HS-5 (cell line): ENCODE results near the gene SYT8.
A peak's percentile ranks its signal among the peaks of the same experiment; 100 is the strongest.

Experiments used
- DNase-seq: peaks from one replicate; pipeline ENCODE4 v3.0.0-alpha.2; 2012; ENCODE audit warnings: low read depth

Gene SYT8

DNA sequence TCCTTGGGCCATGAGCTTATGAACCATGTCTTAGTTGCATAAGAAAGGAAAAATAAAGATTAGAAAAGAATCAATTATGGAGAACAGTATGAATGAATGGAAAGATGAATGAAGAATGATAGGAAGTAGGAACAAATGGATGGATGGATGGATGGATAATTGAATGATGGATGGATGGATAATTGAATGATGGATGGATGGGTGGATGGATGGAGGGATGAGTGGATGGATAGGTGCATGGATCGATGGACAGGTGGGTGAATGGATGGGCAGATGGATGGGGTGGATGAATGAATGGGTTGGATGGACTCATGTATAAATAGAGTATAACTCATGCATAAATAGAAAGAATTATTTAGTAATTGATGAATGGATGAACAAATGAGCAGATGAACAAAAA, 25.3 kb downstream of the SYT8 start:
- no peak for DNase-seq

DNA sequence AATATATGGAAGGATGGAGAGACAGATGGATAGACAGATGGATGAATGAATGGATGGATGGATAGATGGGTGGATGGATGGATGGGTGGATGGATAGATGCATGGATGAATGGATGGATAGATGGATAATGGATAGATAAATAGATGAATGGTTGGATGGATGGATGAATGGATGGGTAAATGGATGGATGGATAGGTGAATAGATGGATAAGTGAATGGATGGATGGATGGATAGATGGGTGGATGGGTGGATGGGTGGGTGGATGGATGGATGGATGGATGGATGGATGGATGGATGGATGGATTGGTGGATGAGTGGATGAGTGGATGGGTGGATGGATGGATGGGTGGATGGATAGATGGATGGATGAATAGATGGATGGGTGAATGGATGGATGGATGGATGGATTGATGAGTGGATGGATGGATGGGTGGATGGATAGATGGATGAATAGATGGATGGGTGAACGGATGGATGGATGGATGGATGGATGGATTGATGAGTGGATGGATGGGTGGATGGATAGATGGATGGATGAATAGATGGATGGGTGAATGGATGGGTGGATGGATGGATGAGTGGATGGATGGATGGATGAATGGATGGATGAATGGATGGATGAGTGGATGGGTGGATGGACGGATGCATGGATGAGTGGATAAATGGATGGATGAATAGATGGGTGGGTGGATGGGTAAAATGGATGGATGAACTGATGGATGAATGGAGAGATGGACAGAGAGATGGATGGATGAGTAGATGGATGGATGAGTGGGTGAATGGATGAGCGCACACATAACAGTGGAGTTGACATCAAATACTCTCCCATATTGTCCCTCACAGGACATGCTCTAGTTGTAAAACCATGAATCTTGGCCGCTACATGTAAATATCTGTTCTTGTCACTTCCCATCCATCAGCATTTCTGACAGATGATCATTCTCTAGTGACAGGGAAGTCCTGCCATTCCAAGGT, 26.9 kb downstream of the SYT8 start:
- no peak for DNase-seq

DNA sequence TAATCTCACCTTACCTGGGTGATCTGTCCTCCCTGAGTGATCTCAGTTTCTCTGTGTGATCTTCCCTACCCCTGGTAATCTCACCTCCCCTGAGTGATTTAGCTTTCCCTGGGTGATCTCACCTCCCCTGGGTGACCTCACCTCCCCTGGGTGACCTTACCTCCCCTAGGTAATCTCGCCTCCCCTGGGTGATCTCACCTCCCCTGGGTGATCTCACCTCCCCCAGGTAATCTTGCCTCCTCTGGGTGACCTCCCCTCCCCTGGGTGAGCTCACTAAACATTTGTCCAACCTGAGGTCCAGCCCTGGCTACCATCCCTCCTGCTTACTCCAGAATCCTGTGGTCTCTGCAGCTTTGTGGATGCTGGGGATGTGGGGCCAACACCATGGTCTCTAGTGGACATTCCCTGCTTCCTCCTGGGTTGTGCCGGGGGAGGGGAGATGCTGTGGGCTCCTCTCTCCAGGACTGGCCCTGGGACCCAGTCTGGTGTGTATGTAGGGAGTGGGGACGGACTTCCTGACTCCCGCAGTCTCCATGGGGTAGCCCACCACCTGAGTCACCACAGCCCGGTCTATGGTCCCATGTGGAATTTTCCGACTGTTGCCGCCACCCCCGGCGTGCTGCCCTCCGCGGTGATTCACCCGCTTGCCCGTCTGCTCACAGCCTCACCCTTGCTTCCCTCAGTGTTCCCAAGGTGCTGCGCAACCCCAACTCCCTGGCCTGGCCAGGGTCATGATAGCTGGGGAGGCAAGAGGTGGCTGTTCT, 28.0 kb downstream of the SYT8 start:
- DNase-seq: peak; percentile 8

DNA sequence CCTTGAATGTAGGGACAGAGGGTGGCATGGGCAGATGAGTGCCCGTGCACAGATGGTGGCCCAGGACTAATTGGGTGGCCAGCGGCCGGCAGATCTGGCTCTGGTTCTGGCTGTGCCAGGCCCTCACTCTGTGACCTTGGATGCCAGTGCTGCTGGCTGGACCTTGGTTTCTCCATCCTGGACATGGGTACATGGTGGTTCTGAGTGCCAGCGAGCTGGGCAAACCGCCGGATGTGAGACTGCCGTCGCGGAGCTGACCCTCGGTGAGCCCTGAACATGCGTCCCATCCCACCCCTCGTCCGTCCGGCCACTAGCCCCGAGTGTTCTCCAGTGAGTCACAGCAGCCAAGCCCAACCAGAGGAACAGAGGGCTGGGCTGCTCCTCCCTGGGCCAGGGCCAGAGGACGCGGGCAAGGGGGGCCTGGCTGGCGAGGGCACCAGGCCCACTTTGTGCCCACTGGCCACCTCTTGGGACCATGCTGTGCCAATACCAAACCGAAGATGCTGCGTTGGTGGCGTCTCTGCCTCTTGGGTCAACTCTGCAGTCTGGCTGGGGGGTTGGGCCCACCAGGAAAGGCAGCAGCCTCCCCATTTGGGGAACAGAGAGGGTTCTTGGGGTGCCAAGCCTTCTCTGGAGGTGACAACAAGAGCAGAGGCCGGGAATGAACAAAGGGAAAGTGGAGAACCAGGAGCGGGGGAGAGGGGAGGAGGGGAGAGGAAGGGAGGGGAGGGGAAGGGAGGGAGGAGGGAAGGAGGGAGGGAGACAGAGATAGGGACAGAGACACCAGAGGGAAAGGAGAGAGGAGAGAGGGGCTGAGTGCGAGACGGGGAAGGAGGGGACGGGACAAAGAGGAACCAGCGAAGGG, 28.8 kb downstream of the SYT8 start:
- DNase-seq: peak; percentile 38

DNA sequence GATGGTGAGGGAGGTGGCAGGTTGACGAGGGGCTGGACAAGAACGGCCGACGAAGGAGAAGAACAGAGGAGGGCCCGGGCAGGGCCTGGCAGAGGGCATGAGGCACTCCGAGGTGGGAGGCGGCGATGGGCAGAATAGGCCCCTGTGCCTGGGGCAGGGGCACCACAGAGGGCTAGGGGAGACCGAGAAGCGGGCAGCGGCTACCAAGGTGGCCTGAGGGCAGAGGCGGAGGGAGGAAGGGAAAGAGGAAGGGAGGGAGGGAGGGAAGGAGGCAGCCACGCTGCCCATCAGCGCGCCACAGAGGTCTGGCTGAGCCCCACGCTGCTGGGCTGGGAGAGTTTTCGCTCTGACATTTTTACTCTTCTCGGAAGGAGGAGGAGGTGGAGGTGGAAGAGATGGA, 29.4 kb downstream of the SYT8 start:
- no peak for DNase-seq

DNA sequence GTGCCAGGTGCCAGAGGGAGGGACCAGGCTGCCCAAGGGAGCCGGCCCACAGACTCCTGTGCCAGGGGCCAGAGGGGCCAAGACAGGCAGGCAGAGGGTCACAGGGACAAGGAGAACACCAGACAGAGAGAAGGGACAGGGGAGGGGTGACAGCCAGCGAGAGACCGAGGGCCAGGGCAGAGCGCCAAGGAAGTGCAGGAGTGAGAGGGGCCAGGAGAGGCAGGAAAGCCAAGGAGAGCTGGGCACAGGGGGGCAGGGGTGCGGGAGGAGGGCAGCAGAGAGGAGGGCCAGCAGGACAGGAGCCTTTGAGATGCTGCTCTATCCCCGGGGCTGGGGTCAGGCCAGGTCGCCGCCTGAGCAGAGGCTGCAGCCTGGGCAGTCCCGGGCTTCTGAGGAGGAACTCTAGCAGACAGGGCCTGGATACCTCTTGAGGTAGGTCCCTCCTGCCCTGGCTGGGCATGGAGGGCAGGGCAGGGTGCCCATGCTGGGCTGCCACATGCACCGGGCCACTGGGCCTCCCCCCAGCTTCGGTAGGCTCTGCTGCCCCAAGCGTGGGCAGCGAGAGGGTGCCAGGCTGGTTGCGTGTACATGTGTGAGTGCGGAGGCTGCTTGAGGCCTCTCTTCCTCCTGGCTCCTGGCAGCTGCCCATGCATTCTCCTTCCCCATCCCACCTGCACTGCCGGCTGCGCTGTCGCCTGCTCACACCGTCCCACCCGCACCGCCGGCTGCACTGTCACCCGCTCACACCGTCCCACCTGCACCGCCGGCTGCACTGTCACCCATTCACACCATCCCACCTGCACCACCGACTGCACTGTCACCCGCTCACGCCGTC, 30.3 kb downstream of the SYT8 start:
- DNase-seq: no peak

DNA sequence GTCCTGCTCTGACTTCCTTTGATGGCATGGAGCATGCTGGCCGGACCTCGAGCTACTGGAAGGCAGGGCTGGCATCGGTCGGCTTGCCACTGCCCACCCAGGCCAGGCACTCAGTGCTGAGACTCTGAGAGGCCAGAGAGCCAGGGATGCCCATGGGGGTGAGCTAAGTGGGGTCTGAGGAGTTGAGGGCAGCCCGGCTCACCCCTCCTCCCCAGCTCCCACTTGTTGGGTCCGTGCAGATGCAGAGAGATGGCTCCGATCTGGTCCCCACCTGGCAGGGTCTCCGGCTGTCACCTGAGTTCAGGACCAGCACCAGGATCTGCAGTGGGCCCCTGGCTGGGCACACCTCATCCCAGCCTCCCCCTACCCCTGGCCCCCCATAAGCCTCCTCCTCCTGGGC, 31.4 kb downstream of the SYT8 start:
- no peak for DNase-seq

DNA sequence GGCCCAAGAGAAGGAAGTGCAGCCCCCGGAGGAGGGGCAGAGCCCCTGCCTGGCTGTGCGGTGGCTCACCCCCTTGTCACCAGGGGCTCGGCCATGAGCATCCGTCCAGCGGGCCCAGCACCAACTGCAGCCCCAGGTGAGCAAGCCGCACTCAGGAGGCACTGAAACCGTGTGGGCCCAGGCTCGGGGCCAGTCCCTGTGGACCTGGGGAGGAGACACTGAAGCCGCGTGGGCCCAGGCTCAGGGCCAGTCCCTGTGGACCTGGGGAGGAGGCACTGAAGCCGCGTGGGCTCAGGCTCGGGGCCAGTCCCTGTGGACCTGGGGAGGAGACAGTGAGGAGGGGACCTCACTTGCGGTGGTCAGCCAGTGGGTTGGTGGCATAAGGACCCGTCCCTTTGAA, 32.0 kb downstream of the SYT8 start:
- no peak for DNase-seq

DNA sequence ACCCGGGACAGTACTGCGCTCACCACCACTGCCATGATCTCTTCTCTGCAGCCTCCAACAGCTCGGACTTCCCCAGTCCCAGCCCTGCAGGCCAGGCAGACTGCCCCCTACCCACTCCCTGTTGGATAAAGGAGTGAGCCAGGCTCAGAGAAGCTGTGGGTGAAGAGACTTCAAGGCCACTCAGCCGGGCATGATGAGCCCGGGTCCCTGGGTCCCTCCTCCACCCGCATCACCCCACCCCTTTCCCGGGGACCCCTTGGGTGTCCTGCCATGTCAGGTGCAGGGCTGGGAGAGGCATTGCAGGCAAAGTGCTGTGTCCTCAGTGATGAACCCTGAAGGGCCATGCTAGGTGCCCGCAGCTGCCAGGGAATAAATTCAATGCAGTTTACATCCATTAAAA, 32.6 kb downstream of the SYT8 start:
- no peak for DNase-seq

DNA sequence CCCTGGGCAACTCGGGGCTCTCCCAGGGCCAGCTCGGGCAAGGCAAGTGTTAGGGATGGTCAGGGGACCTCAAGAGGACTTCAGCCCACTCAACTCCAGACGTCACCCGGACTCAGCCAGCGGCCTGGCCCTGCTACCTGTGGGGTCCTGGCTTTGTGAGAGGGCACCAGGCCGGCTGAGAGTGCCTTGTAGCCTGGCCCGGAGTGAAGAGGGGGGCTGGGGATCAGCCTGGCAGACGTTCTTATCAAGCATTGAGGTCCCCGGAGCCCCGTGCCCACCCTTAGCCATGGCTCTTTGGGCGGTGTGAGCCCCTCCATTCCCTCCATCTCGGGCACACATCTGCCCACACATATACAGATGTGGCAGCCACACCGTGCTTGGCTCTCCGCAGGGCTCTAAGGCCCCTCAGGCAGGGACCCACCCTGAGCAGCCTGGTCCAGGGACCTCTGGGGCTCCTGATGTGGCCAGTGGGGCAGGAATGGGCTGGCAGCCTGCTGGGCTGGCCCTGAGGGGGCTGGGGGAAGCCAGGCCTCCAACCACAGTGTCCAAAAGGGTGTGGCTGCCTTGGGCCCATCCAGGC, 33.4 kb downstream of the SYT8 start:
- DNase-seq: no peak

DNA sequence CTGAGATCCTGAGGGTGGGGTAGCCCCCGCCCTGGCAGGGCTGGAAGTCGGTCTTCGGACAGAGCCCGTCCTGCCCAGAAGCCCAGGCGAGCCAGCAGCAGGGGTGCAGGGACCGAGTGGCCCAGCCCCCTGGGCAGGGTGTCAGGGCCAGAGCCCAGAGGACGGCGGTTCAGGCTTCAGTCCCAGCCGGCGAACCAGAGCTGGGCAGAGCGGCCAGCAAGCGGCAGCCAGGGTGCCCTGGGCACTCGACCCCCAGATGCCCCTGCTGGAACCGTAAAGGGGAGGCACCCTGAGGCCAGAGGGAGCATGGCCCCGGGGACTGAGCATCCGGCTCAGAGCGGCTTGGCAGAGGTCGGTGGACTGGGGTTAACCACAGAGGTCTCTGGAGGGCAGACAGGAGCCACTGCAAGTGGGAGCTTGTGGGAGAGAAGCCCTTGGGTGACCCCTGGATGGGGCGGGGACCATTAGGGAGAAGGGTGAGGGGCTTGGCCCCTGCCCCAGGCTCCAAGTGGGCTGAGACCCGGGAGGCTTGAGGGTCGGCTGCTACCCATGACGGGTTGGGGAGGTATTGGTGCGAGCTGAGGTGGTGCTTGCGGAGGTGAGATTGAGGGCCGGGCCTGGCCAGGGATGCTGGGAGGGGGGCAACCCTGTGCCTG, 34.0 kb downstream of the SYT8 start:
- no peak for DNase-seq

DNA sequence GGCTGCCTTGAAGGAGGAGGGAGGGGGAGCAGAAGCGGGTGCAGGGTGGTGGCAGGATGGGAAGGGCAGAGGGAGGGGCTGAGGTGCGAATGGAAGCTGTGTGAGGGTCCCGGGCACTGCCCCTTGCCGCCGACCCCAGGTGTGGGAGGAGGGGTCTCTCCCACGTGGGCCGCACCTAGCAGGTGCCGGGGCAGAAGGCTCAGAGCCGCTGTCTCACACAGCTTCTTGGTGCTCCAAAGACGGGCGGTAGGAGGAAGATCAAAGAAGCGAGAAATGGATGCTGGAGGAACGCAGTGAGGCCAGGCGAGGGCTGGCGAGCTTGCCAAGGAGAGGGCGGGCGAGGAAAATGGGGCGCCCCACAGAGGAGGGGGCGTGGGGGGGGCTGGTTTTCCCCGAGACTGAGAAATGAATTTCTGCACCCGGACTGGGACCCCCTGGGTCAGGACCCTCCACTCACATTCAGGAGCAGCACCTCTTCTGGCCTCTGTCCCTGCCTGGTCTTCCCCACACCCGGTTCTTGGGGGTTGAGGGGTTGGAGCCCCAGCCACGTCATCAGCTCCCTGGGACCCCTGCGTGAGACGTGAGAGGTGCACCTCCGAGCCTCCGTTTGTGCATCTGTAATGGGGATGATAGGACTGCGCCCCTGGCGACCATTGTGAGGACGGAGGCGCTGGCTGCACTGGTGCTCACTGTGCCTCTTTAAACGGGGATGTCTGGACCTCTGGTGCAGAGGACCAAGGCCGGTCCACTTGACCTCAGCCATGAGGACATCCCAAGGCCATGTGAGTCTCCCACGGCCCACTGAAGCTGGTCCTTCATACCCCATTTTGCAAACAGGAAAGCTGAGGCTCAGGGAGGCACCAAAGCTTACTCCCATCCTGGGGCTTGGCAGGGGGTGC, 34.9 kb downstream of the SYT8 start:
- DNase-seq: no peak

DNA sequence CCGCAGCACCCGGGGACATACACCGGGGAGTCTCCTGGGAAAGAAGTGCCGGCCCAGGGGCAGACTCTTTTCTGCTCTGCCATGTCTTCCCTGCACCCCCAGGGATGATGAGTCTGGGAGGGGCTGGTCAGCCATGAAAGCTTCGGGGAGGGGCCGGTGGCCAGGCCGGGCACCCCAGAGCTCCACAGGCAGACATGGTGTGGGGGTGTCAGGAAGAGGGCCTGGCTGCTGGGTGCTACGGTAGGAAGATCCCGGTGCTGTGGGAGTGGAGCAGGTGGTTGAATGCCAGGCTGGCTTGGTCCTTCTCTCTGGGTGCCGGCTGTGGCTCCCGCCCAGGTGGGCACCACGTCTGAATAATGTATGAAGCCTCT, 35.5 kb downstream of the SYT8 start:
- DNase-seq: no peak

DNA sequence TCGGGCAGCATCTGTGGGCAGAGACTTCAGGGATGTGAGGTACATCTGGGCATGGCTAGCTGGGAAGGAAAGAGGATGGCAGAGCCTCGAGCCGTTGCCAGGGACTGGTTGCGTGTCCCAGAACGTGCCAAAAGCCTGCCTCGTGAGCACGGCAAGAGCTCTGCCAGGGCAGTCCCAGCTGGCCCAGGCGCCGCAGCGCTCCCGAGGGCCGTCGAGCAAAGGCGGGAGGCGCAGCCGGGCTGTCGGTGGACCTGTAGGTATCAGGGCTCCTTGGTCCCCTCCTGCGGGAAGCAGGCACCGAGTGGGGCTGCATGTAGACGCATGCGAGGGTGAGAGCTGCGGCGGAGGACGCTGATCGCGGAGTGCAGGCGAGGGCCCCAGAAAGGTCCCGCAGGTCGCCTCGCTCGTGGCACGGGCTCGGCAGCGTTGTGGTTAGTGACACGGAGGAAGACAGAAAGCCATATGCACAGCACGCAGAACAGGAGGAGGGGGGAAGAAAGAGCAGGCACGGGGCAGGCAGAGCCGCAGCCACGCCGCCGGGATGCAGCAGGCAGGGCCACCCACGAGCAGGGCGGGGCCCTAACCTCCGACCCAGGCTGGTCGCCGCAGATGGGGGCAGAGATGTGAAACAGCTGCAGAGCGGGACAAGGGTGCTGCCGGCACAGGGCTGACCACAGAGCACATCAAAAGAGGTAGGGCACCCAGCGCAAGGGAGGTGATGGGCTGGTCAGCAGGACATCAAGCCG, 36.1 kb downstream of the SYT8 start:
- DNase-seq: no peak

DNA sequence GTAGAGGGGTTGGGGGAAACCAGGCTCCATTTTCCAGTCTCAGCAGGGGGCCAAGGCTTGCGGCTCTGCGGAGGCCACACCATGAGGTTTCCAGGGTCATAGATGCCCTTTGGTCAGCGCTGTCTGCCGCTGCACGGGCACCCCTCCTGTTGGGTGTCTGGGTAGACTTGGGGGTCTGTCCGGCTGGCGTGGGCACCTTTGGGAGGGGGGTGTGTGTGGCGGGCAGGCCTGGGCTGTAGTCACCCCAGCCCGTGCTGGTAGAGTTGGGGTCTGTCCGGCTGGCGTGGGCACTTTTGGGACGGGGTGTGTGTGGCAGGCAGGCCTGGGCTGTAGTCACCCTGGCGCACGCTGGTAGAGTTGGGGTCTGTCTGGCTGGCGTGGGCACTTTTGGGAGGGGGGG, 36.7 kb downstream of the SYT8 start:
- DNase-seq: no peak

DNA sequence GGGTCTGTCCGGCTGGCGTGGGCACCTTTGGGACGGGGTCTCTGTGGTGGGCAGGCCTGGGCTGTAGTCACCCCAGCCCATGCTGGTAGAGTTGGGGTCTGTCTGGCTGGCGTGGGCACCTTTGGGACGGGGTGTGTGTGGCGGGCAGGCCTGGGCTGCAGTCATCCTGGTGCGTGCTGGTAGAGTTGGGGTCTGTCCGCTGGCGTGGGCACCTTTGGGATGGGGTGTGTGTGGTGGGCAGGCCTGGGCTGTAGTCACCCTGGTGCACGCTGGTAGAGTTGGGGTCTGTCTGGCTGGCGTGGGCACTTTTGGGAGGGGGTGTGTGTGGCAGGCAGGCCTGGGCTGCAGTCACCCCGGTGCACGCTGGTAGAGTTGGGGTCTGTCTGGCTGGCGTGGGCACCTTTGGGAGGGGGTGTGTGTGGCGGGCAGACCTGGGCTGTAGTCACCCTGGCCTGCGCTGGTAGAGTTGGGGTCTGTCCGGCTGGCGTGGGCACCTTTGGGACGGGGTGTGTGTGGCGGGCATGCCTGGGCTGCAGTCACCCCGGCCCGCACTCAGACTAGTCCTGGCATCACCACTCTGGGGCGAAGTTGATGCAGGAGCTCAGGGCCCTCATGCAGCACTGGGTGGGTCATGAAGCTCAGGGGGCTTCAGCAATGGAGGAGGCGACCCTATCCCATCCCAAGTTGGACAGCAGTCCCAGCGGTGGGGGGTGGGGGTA, 37.6 kb downstream of the SYT8 start:
- no peak for DNase-seq

DNA sequence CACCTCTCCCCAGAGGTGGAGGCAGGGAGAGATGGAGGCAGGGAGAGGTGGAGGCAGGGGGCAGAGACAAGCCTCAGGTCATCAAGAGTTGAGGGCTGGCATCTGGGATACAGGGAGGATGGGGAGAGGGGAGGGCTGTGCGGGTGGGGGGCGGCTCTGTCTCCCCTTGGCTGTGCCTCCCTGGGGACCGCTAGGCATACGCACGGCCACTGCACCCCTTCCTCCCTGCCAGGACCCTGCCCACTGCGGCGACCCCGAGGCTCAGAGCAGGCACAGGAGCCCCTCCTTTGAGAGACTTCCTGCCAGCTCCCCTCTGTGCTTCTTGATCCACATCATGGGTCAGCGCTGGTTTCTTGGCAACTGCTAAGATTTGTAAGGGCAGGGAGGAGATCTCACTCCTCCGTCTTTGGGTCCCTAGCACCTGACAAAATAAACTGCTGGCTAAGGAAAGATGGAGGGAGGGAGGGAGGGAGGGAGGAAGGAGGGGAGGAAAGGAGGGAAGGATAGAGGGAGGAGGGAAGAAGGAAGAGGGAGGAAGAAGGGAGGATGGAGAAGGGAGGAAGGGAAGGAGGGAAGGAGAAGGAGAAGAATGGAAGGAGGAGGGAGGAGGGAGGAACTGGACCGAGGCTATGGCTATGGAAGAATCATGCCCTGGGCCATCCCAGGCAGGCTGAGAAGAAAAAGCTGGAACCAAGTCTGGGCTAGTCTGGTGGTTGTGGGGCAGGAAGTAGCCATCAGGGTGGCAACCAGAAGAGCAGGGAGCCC, 38.4 kb downstream of the SYT8 start:
- no peak for DNase-seq
